ENCODE results near the gene BEND6. TPM values are rescaled to one million over a fixed set of nuclear protein-coding genes. Genes with fewer than 3 reads are reported as not detected.
"Not testable (repeated sequence)": the region's sequence is repeated elsewhere in the genome, so short reads cannot be mapped to it uniquely, and the experiment has no call there.

BEND6 gene
- total RNA-seq, 1 donor from 2014 or later: 0.38 TPM

DNA sequence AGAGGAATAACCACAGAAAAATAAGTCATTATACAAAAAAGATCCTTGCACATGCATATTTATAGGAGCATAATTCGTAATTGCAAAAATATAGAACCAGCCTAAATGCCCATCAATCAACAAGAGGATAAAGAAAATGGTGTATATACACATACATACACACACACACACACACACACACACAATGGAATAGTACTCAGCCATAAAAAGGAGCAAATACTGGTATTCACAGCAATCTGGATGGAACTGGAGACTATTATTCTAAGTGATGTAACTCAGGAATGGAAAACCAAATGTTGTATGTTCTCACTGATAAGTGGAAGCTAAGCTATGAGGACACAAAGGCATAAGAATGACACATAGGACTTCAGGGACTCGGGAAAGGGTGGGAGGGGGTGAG is 89.7 kb downstream of the BEND6 start:
- TF ChIP-seq, protein P1, sequence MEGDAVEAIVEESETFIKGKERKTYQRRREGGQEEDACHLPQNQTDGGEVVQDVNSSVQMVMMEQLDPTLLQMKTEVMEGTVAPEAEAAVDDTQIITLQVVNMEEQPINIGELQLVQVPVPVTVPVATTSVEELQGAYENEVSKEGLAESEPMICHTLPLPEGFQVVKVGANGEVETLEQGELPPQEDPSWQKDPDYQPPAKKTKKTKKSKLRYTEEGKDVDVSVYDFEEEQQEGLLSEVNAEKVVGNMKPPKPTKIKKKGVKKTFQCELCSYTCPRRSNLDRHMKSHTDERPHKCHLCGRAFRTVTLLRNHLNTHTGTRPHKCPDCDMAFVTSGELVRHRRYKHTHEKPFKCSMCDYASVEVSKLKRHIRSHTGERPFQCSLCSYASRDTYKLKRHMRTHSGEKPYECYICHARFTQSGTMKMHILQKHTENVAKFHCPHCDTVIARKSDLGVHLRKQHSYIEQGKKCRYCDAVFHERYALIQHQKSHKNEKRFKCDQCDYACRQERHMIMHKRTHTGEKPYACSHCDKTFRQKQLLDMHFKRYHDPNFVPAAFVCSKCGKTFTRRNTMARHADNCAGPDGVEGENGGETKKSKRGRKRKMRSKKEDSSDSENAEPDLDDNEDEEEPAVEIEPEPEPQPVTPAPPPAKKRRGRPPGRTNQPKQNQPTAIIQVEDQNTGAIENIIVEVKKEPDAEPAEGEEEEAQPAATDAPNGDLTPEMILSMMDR (IDR thresholded peaks at IDR 0.05; ENCODE audit: borderline replicate concordance): no peak
- Histone ChIP-seq H3K27ac (replicated peaks) (no peak overlapping the region), H3K36me3 (no peaks in the 10 kb centered on the region), H3K4me3 (no peak overlapping the region), H3K27me3 (ENCODE audit: low read depth) (peaks cover 24% of the 10 kb centered on the region), H3K9me3 (replicated peaks) (peaks cover 7% of the 10 kb centered on the region), H3K4me1 (peaks cover 16% of the 10 kb centered on the region)
- no peak for DNase-seq
- intact Hi-C loops (cut with micrococcal nuclease): no loop called here

- not testable (repeated sequence) for H3K9me3 ChIP-seq (replicated peaks); H3K27me3 ChIP-seq (ENCODE audit: low read depth)
- Histone ChIP-seq H3K27ac (replicated peaks) (peak within 1 kb of the TSS; percentile 74), H3K36me3 (peaks cover 12% of the 10 kb centered on the region), H3K4me3 (peak within 1 kb of the TSS; percentile 73), H3K4me1 (peaks cover 16% of the 10 kb centered on the region)
- DNase-seq: peak; percentile 90
- intact Hi-C loops (cut with micrococcal nuclease): loop anchor here (5.0 kb wide), 1 partner anchor 41 kb away; no protein-coding TSS in a partner anchor
These were observed 91.7 kb downstream of the BEND6 start, which contains the start of gene KIAA1586 for GRCh38 chr6:57046332-57047256. Gene KIAA1586, plus strand, starts transcription at chr6:57046693. Its CDS starts 63 bp downstream, at chr6:57046756.

- not testable (repeated sequence) for H3K27ac ChIP-seq (replicated peaks); H3K9me3 ChIP-seq (replicated peaks); DNase-seq; H3K27me3 ChIP-seq (ENCODE audit: low read depth); H3K4me3 ChIP-seq
- Histone ChIP-seq H3K36me3 (peaks cover 19% of the 10 kb centered on the region), H3K4me1 (peaks cover 16% of the 10 kb centered on the region)
- intact Hi-C loops (cut with micrococcal nuclease): loop anchor here (5.0 kb wide), 1 partner anchor 40 kb away; no protein-coding TSS in a partner anchor
These were observed 92.3 kb downstream of the BEND6 start for GRCh38 chr6:57047257-57047585.

- not testable (repeated sequence) for DNase-seq; H3K27ac ChIP-seq (replicated peaks); H3K9me3 ChIP-seq (replicated peaks); H3K27me3 ChIP-seq (ENCODE audit: low read depth); H3K4me3 ChIP-seq
- intact Hi-C loops (cut with micrococcal nuclease): loop anchor here (5.0 kb wide), 1 partner anchor 39 kb away; no protein-coding TSS in a partner anchor
- H3K4me1 ChIP-seq: peaks cover 16% of the 10 kb centered on the region
- H3K36me3 ChIP-seq: peaks cover 25% of the 10 kb centered on the region
These were observed 93.0 kb downstream of the BEND6 start for GRCh38 chr6:57047859-57048258.

- no peak for DNase-seq
- TF ChIP-seq, protein P1 (IDR thresholded peaks at IDR 0.05; ENCODE audit: borderline replicate concordance): no peak
- Histone ChIP-seq H3K4me1 (peaks cover 16% of the 10 kb centered on the region), H3K4me3 (no peak overlapping the region), H3K36me3 (peaks cover 31% of the 10 kb centered on the region), H3K27me3 (ENCODE audit: low read depth) (no peaks in the 10 kb centered on the region), H3K9me3 (replicated peaks) (peaks cover 7% of the 10 kb centered on the region), H3K27ac (replicated peaks) (no peak overlapping the region)
- intact Hi-C loops (cut with micrococcal nuclease): loop anchor here (5.0 kb wide), 1 partner anchor 39 kb away; no protein-coding TSS in a partner anchor
These were observed 93.7 kb downstream of the BEND6 start for GRCh38 chr6:57048577-57048976.

GRCh38 chr6:57063847-57064246 is 108.9 kb downstream of the BEND6 start:
- DNase-seq: no peak
- TF ChIP-seq, protein P1 (IDR thresholded peaks at IDR 0.05; ENCODE audit: borderline replicate concordance): no peak
- H3K9me3 ChIP-seq (replicated peaks): no peaks in the 10 kb centered on the region
- H3K27ac ChIP-seq (replicated peaks): no peak overlapping the region
- intact Hi-C loops (cut with micrococcal nuclease): no loop called here
- H3K4me3 ChIP-seq: no peak overlapping the region
- no peaks in the 10 kb centered on the region for H3K27me3 ChIP-seq (ENCODE audit: low read depth)
- H3K4me1 ChIP-seq: no peaks in the 10 kb centered on the region
- H3K36me3 ChIP-seq: peaks cover 44% of the 10 kb centered on the region

DNA sequence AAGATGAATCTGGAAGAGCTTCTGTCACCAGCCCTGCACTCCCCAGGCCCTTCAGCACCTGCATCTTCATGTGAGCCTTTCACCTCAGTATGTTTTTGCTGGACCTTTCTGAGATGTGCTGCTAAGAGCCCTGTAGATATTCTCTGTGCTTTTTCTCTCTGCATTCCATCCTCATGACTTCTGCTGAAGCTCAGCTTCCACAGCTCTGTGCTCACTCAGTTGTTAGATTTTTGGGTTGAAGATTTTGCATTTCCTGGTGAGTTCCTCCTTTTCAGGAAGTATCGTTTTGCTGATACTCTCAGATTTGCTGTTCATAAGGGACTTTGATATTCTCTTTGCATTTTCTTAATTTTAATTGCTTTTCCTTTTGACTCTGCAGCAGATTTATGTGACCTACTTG is 109.9 kb downstream of the BEND6 start:
- H3K9me3 ChIP-seq (replicated peaks): no peaks in the 10 kb centered on the region
- no peaks in the 10 kb centered on the region for H3K4me1 ChIP-seq
- H3K27me3 ChIP-seq (ENCODE audit: low read depth): no peaks in the 10 kb centered on the region
- H3K36me3 ChIP-seq: peaks cover 41% of the 10 kb centered on the region
- H3K27ac ChIP-seq (replicated peaks): no peak overlapping the region
- H3K4me3 ChIP-seq: no peak overlapping the region
- TF ChIP-seq, protein P1 (IDR thresholded peaks at IDR 0.05; ENCODE audit: borderline replicate concordance): no peak
- intact Hi-C loops (cut with micrococcal nuclease): no loop called here
- no peak for DNase-seq
